HG03175 (cell line): Measurements from ENCODE around the gene HSPA1L.
"Not testable (repeated sequence)": the region's sequence is repeated elsewhere in the genome, so short reads cannot be mapped to it uniquely, and the experiment has no call there.

ENCODE experiments used
- ATAC-seq: cut with Tn5 transposase; IDR thresholded peaks from one replicate; pipeline ENCODE4 v1.9.1; 2021; ENCODE audit warnings: mild to moderate bottlenecking, moderate library complexity; ENCODE audit not compliant: unreplicated experiment

HSPA1L gene

DNA sequence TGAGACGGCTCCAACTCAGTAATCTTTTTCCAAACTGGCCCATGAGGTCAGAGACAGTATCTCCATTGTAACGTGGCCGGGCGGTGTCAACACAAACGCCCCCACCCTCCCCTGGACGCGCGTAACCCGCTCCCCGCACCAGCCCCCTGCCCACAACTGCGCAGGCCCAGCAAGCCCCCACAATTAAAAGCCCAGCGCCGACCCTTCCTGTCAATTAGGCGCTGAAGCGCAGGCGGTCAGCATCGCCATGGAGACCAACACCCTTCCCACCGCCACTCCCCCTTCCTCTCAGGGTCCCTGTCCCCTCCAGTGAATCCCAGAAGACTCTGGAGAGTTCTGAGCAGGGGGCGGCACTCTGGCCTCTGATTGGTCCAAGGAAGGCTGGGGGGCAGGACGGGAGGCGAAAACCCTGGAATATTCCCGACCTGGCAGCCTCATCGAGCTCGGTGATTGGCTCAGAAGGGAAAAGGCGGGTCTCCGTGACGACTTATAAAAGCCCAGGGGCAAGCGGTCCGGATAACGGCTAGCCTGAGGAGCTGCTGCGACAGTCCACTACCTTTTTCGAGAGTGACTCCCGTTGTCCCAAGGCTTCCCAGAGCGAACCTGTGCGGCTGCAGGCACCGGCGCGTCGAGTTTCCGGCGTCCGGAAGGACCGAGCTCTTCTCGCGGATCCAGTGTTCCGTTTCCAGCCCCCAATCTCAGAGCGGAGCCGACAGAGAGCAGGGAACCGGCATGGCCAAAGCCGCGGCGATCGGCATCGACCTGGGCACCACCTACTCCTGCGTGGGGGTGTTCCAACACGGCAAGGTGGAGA, at the start of gene HSPA1L, which contains the start of gene HSPA1A:
HSPA1L (minus strand) TSS at position 259 of the 814 bp plus-strand sequence. CDS start 3,311 bp downstream, outside the sequence.
HSPA1A (plus strand) TSS at position 519 of the 814 bp plus-strand sequence; CDS start at position 733, 214 bp downstream.
- ATAC-seq = peak; percentile 39

DNA sequence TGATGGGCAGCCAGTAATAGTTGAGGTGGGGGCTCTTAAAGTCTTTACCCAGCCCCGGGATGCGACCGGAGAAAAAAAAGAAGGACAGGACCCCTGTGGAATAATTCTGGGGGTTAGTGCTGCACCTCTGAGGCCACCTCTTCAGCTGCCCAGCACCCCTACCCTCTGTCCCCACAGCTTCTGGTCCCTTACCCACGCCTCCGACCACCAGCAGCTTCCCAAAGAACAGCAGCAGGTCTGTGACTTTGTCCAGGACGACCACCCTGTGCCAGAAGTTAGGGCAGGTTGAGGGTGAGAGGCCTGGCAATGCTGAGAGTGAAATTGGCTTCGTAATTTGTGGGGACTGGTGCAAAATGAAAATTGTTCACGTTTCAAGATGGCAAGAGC, 49.7 kb upstream of the HSPA1L start:
- ATAC-seq = no peak

DNA sequence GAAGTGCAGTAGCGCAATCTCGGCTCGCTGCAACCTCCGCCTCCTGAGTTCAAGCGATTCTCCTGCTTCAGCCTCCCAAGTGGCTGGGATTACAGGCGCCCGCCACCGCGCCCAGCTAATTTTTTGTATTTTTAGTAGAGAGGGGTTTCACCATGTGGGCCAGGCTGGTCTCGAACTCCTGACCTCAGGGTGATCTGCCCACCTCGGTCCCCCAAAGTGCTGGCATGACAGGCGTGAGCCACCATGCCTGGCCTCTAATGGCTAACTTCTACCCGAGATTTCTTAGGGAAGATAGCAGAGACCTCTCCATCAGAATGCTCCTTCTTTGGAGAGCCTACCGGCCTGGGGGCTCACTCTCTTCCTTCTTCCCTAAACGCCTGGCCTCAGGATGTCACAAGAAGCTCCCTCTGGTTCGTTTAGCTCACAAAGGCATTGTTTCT, 49.1 kb upstream of the HSPA1L start:
- not testable (repeated sequence) for ATAC-seq

DNA sequence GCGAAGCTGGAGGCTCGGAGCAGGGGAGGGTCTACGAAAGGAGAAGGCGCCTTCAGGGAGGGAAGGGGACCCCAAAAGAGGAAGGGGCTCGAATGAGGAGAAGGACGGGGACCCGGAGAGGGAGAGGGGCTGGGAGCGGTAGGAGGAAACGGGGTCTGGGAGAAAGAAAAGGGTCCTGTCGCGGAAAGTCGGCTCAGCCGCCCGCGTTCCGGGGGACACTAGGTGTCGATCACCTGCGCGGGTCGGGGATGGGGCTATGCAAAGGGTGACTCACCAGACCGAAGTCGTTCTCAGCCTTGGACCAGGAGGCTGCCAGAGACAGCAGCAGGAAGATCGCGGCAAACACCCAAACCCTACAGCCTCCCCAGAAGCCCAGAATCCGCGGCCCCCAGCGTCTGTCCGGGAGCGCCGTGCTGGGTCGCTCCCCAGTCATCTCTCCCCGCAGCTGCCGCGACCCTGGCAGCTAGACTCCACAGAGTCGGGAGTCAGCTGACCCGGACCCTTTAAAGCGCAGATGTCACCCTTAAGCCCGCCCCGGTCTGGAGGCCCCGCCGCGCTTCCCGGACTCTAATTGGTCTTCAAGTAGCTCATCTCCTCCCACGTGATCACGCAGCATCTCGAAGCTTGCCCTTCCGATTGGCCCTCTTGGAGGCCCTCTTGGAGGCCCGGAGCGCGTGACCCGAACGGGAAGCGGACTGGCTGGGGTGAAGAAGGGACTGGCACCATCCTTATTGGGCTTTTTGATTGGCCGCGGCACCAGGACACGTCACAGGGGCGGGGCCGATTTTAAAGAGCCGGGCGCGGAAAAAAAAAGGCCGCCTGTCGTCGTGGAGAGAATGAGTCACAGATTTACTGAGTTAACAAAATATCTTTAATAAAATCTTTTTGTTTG, 47.5 kb upstream of the HSPA1L start, which contains the start of gene NEU1:
NEU1 (minus strand) TSS at position 478 of the 892 bp plus-strand sequence; CDS start at position 433, 45 bp downstream.
- ATAC-seq = peak; percentile 95

DNA sequence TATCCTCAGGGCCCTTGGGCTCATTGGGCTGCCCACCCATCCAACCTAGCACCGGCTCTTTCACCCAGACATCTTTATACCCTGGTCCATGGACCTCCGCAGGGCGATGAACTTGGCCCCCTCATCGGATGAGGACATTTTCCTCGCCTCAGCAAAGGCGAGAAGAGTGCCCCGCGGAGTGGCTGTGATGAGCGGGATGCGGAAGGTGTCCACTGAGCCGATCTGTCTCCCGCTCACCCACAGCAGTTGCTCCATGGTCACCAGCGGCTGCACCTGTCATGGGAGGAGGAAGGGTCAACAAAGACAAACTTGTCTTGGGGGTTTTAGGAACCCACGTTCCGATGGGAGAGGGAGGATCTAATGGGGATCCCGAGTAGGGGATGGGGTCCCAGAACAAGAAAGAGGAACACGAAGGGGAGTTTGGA, 46.8 kb upstream of the HSPA1L start:
- ATAC-seq = no peak

DNA sequence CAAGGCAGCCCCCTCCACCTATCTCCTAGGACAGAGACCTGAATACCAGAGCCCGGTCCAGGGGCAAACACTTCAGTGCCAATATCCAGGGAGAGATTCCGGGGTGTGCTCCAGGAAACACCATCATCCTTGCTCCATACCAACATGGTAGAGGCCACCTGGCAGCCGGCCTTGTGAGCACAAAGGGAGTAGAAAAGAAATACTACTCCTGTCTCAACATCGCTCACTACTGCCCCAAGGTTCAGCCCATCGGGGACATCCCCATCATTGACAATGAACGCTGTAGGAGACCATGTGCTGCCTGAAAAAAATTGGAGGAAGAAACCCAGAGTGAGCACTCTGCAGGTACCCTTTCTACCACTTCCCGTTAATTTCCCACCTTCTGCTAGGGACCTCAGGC, 46.1 kb upstream of the HSPA1L start:
- ATAC-seq = no peak

DNA sequence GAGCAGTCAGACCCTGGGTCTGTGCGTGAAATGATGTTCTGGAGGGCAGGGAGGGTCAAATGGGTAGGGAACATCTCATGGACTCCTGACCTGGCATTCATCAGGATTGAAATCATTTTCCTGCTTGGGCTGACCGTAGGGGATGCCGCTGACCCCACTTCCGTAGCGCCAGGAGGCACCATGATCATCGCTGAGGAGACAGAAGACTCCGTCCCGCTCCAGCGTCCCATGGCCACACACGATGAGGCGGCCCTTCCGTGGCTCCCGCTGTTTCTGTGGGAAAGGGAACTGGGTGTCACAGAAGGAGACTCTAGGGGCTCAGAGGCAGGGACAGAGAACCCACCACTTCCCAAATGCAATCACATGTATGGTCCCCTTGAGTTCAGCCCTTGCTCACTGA, 45.3 kb upstream of the HSPA1L start:
- no peak for ATAC-seq

DNA sequence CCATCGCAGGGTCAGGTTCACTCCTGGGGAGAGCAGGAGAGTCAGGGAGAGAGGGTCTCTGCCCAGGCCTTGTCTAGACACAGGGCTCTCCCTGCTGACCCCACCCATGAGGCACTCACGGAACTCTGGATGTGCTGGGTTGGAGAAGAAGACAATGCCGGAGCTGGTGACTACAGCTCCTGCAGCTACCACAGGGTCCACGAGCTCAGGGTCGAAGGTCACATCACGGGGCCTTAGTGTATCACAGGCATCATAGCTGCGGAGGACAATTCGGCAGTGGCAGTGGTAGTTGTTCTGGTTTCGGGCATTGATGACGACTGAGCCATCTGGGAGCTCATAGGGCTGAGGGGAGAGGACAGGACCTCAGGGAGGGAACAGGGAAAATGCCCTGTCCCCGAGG, 44.8 kb upstream of the HSPA1L start:
- no peak for ATAC-seq

DNA sequence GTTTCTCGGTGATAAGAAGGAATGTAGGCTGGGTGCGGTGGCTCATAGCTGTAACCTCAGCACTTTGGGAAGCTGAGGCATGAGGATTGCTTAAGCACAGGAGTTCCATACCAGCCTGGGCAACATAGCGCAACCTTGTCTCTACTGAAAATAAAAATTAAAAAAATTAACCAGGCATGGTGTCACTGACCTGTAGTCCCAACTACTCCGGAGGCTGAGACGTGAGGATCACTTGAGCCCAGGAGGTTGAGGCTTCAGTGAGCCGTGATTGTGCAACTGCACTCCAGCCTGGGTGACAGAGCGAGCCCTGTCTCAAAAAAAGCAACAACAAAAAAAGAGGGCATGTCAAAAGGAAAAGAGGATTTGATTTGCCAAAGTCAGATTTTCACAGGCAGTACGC, 43.6 kb upstream of the HSPA1L start:
- no peak for ATAC-seq

DNA sequence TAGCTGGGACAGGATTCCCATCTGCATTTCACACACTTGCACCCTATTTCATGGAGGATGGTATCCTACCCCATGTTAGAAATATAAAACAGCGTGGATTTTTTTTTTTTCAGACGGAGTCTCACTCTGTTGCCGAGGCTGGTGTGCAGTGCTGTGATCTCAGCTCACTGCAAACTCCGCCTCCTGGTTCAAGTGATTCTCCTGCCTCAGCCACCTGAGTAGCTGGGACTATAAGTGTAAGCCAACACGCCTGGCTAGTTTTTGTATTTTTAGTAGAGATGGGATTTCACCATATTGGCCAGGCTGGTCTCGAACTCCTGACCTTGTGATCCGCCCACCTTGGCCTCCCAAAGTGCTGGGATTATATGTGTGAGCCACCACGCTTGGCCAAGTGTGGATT, 42.7 kb upstream of the HSPA1L start:
- ATAC-seq = not testable (repeated sequence)

DNA sequence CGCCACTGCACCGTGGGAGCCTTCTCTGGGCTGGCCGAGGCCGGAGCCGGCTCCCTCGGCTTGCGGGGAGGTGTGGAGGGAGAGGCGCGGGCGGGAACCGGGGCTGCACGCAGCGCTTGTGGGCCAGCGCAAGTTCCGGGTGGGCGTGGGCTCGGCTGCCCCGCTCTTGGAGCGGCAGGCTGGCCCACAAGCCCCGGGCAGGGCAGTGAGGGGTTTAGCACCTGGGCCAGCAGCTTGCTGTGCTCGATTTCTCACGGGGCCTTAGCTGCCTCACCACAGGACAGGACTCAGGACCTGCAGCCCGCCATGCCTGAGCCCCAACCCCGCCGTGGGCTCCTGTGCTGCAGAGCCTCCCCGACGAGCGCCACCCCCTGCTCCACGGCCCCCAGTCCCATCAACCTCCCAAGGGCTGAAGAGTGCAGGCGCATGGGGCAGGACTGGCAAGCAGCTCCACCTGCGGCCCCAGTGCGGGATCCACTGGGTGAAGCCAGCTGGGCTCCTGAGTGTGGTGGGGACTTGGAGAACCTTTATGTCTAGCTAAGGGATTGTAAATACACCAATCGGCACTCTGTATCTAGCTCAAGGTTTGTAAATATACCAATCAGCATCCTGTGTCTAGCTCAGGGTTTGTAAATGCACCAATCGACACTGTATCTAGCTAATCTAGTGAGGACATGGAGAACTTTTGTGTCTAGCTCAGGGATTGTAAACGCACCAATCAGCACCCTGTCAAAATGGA, 37.1 kb upstream of the HSPA1L start:
- not testable (repeated sequence) for ATAC-seq

DNA sequence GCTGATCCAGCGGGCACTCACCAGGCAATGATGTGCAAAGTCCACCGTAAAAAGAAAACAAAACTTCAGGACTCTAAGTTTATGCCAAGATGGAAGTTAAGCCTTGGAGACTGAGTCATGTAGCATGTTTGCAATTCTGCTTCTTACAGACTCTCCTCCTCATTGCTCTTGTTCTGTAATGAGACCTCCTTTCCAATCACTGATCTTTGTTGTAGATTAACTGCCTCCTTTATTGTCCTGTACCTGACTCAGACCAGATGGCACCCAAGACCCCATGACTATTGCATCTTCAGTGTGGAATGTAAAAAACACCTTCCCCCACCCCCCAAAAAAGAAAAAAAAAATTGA, 36.4 kb upstream of the HSPA1L start:
- ATAC-seq = no peak

DNA sequence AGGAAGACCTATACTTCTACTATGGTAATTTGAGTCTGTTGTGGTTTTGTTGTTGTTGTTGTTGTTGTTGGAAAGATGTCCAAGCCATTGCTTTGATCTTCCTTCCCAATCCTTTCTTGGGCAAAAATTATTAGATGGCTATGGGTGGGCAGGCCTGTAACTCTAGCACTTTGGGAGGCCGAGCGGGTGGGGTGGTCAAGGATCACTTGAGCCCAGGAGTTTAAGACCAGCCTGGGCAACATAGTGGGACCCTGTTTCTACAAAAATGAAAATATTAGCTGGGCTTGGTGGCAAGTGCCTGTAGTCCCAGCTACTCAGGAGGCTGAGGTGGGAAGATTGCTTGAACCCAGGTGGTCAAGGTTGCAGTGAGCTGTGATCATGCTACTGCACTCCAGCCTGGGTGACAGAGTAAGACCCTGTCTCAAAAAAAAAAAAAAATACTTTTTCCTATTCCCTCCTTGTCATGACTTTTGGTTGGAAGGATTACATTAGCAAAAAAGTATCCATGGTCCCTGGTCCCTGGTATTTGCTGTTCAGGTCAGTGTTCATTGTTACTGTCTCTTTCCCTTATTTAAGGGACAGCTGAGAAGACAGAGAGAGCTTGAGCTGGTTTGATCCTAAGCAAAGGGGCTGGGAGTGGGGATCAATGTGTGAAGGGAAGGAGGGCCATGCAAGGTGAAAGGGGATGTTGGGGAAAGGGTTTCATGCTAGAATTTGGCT, 35.8 kb upstream of the HSPA1L start:
- ATAC-seq = no peak

DNA sequence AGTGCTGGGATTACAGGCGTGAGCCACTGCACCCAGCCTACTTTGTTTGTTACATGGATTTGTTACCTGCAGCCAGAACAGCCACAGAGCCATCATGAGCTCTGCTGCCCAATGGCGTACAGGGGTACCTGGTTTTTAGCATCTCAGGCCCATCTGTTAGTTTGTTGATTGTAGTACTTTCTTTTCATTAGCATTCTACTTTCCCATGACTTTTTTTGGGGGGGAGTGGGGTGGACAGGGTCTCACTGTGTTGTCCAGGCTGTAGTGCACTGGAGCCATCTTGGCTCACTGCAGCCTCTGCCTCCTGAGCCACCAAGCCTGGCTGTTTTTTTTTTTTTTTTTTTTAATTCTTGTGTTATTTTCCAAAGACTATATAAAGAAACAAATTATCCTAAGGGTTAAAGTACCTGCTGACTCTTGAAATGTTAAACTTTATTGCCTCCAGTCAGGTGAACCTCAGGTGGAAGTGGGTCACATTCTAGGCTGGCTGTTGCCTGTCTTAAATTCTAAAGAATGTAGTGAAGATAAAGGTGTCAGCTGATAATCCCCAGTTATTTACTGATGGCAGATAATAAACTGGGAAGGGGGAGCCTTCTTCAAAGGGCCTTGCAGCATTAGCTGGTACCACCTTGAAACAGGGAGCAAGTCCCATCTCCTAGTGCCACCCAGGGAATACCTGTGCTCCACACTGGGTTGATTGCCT, 32.3 kb upstream of the HSPA1L start:
- no peak for ATAC-seq

DNA sequence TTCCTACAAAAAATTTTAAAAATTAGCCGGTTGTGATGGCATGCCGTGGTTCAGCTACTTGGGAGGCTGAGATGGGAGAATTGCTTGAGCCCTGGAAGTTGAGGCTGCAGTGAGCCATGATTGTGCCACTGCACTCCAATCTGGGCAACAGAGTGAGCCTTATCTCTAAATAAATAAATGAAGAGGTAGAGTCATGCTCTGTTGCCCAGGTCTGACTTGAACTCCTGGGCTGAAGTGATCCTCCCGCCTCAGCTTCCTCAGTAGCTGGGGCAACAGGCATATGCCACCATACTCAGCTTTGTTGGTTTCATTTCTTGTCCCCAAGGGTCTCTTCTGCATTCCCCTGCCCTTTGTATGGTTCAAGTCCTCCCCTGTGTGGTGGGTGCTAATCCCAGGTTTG, 29.4 kb upstream of the HSPA1L start:
- no peak for ATAC-seq

DNA sequence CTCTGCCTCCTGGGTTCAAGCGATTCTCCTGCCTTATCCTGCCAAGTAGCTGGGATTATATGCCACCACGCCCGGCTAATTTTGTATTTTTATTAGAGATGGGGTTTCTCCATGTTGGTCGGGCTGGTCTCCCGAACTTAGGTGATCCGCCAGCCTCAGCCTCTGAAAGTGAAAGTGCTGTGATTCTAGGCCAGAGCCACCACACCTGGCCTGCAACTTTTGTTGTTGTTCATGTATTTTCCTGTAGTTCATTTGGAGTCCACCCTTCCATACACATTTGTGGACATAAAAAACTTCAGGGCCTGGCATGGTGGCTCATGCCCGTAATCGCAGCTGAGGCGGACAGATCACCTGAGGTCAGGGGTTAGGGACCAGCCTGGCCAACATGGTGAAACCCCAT, 27.0 kb upstream of the HSPA1L start:
- no peak for ATAC-seq

DNA sequence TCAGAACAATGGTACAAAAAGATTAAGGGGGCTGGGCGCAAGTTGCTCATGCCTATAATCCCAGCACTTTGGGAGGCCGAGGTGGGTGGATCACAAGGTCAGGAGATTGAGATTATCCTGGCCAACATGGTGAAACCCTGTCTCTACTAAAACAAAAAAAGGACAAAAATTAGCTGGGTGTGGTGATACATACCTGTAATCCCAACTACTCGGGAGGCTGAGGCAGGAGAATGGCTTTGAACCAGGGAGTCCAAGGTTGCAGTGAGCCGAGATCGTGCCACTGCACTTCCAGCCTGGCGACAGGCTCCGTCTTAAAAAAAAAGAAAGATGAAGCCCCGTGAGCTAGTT, 24.7 kb upstream of the HSPA1L start:
- not testable (repeated sequence) for ATAC-seq

DNA sequence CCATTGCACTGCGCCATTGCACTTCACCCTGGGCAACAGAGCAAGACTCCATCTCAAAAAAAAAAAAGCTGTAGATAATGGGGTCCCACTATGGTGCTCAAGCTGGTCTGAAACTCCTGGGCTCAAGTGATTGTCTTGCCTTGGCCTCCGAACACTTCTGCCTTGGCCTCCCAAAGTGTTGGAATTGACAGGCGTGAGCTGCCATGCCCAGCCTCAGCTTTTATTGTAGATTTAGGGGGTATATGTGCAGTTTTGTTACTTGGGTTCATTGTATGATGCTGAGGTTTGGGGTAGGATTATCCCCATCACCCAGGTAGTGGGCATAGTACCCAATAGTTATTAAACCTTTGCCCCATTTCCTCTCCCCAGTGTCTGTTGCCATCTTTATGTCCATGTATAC, 23.9 kb upstream of the HSPA1L start:
- no peak for ATAC-seq

DNA sequence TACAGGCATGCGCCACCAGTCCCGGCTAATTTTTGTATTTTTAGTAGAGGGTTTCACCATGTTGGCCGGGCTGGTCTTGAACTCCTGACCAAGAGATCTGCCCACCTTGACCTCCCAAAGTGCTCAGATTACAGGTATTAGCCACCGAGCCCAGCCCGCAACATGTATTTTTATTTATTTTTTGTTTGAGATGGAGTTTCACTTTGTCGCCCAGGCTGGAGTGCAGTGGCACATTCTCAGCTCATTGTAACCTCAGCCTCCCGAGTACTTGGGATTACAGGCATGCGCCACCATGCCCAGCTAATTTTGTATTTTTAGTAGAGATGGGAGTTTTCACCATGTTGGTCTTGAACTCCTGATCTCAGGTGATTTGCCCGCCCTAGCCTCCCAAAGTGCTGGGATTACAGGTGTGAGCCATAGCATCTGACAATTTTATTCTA, 23.1 kb upstream of the HSPA1L start:
- not testable (repeated sequence) for ATAC-seq
